Coronary artery (tissue), 2 donors: ENCODE data around the gene GPR37L1.
"Not testable (repeated sequence)": the region's sequence is repeated elsewhere in the genome, so short reads cannot be mapped to it uniquely, and the experiment has no call there.

ENCODE experiments used
- DNase-seq: peaks from one replicate; pipeline ENCODE4 v3.0.0-alpha.2; 2017; ENCODE audit warnings: low spot score
- H3K27ac ChIP-seq, 2 donors: fragments of 200-600 bp; sonication (generic); one replicate each; pipeline ENCODE4 v1.5.1; 2016 to 2019
- H3K4me3 ChIP-seq: fragments of 200-600 bp; sonication (generic); 2 replicates; pipeline ENCODE4 v1.5.1; 2016; ENCODE audit warnings: mild to moderate bottlenecking, moderate library complexity
- CTCF ChIP-seq: fragments of 200-600 bp; sonication (generic); IDR thresholded peaks from one replicate; pipeline ENCODE4 v1.5.1; 2019; ENCODE audit warnings: antibody characterized with exemption

Gene GPR37L1

GRCh38 chr1:202110977-202111376 is 11.7 kb upstream of the GPR37L1 start:
- no peak for DNase-seq
- Histone ChIP-seq H3K27ac (no peak overlapping the region), H3K4me3 (no peak overlapping the region)
- TF ChIP-seq CTCF, result no peak

- not testable (repeated sequence) for H3K4me3 ChIP-seq, H3K27ac ChIP-seq, DNase-seq
Observed at GRCh38 chr1:202111589-202111988, 11.1 kb upstream of the GPR37L1 start.

GRCh38 chr1:202112859-202113689 is 9.6 kb upstream of the GPR37L1 start:
- TF ChIP-seq CTCF, result no peak
- no peak overlapping the region for H3K4me3 ChIP-seq
- no peak for DNase-seq
- H3K27ac ChIP-seq, result peak overlapping the region in 1 of 2 donors; percentile 33

- Histone ChIP-seq H3K27ac (no peak overlapping the region), H3K4me3 (no peak overlapping the region)
- TF ChIP-seq CTCF, result no peak
- no peak for DNase-seq
Observed at GRCh38 chr1:202113690-202114300, 8.9 kb upstream of the GPR37L1 start.

- Histone ChIP-seq H3K4me3 (no peak overlapping the region), H3K27ac (no peak overlapping the region)
- DNase-seq, result no peak
- no peak for TF ChIP-seq CTCF
Observed at GRCh38 chr1:202116287-202116686, 6.4 kb upstream of the GPR37L1 start.

GRCh38 chr1:202117898-202118371 is 4.8 kb upstream of the GPR37L1 start:
- H3K4me3 ChIP-seq, result no peak overlapping the region
- no peak for TF ChIP-seq CTCF
- H3K27ac ChIP-seq, result no peak overlapping the region
- DNase-seq, result no peak

- Histone ChIP-seq H3K4me3 (no peak overlapping the region), H3K27ac (no peak overlapping the region)
- no peak for DNase-seq
- no peak for TF ChIP-seq CTCF
Observed at GRCh38 chr1:202121006-202121405, 1.7 kb upstream of the GPR37L1 start.
